Bone marrow (tissue), 2 donors: ENCODE measurements around the gene PAFAH1B2.
"Not testable (repeated sequence)": the region's sequence is repeated elsewhere in the genome, so short reads cannot be mapped to it uniquely, and the experiment has no call there.

Experiments used
- DNase-seq, 2 donors: peaks; one replicate each; lab custom pipeline; 2025; lab: John Stamatoyannopoulos, UW

The PAFAH1B2 gene

GRCh38 chr11:117172724-117173421 lies 28.8 kb downstream of the PAFAH1B2 start:
- DNase-seq: no peak

- DNase-seq: no peak
These were observed 31.0 kb downstream of the PAFAH1B2 start for GRCh38 chr11:117175104-117175503.

- DNase-seq: no peak
These were observed 31.7 kb downstream of the PAFAH1B2 start for GRCh38 chr11:117175781-117176180.

- no peak for DNase-seq
These were observed 32.1 kb downstream of the PAFAH1B2 start for GRCh38 chr11:117176186-117176585.

GRCh38 chr11:117177534-117178209 lies 33.6 kb downstream of the PAFAH1B2 start:
- no peak for DNase-seq

- peak; percentile 65 to 79 for DNase-seq
These were observed 34.3 kb downstream of the PAFAH1B2 start, which contains the start of gene SIDT2 for GRCh38 chr11:117178210-117179034. TSS of gene SIDT2 (plus strand) at chr11:117178743. CDS start at chr11:117179264, 521 bp downstream.

GRCh38 chr11:117179048-117179999 lies 35.2 kb downstream of the PAFAH1B2 start:
- no peak for DNase-seq

GRCh38 chr11:117180020-117180419 lies 35.9 kb downstream of the PAFAH1B2 start:
- no peak for DNase-seq

GRCh38 chr11:117180661-117181585 lies 36.8 kb downstream of the PAFAH1B2 start:
- DNase-seq: peak in 1 of 2 donors; percentile 22

- no peak for DNase-seq
These were observed 37.8 kb downstream of the PAFAH1B2 start for GRCh38 chr11:117181586-117182550.

- no peak for DNase-seq
These were observed 38.5 kb downstream of the PAFAH1B2 start for GRCh38 chr11:117182551-117182935.

- not testable (repeated sequence) for DNase-seq
These were observed 39.1 kb downstream of the PAFAH1B2 start for GRCh38 chr11:117183178-117183577.

- DNase-seq: no peak
These were observed 39.8 kb downstream of the PAFAH1B2 start for GRCh38 chr11:117183724-117184349.

GRCh38 chr11:117185736-117186430 lies 41.8 kb downstream of the PAFAH1B2 start:
- DNase-seq: peak in 1 of 2 donors; percentile 77

GRCh38 chr11:117186431-117186761 lies 42.3 kb downstream of the PAFAH1B2 start:
- DNase-seq: no peak

- DNase-seq: no peak
These were observed 42.9 kb downstream of the PAFAH1B2 start for GRCh38 chr11:117187007-117187406.

GRCh38 chr11:117187428-117187798 lies 43.3 kb downstream of the PAFAH1B2 start:
- no peak for DNase-seq

- DNase-seq: no peak
These were observed 43.9 kb downstream of the PAFAH1B2 start for GRCh38 chr11:117187799-117188481.
